ENCODE results near the gene C16orf78. TPM values are rescaled to one million over a fixed set of nuclear protein-coding genes. Genes with fewer than 3 reads are reported as not detected.

Gene C16orf78
- total and polyA plus RNA-seq, 11 donors, result not detected

GRCh38 chr16:49436181-49436580, 62.6 kb downstream of the C16orf78 start:
- Histone ChIP-seq H3K36me3 (no peaks in the 10 kb centered on the region), H3K27ac (no peak overlapping the region), H3K9me3 (no peaks in the 10 kb centered on the region), H3K4me3 (no peak overlapping the region), H3K4me1 (peaks cover 0 to 16% (median 6%) of the 10 kb centered on the region in 12 donors), H3K27me3 (peaks cover 0 to 5% (median 0%) of the 10 kb centered on the region in 9 donors)
- no peak for DNase-seq
- no peak for ATAC-seq
- TF ChIP-seq CTCF (IDR thresholded peaks at IDR 0.05), result no peak
- TF ChIP-seq POLR2A (IDR thresholded peaks at IDR 0.05), result no peak
- WGBS, 4 donors, result 80 to 89% (median 85%) methylated on average over 7 of the region's 7 CpGs
- intact Hi-C loops (cut with DNase I), result loop anchor here in 1 of 10 donors (5.0 kb wide), 1 partner anchor 421 kb away; the partner anchor contains the start of gene ZNF423

- Histone ChIP-seq H3K27ac (no peak overlapping the region), H3K27me3 (peaks cover 0 to 5% (median 0%) of the 10 kb centered on the region in 9 donors), H3K9me3 (no peaks in the 10 kb centered on the region), H3K36me3 (no peaks in the 10 kb centered on the region), H3K4me3 (no peak overlapping the region), H3K4me1 (peaks cover 0 to 21% (median 13%) of the 10 kb centered on the region in 12 donors)
- ATAC-seq (no peak), DNase-seq (no peak)
- no peak for TF ChIP-seq CTCF (IDR thresholded peaks at IDR 0.05)
- 78 to 85% (median 81%) methylated on average over 5 of the region's 5 CpGs for WGBS, 4 donors
- intact Hi-C loops (cut with DNase I), result loop anchor here in 1 of 10 donors (5.0 kb wide), 1 partner anchor 420 kb away; the partner anchor contains the start of gene ZNF423
These were observed 63.7 kb downstream of the C16orf78 start for GRCh38 chr16:49437344-49437743.

- 63 to 70% (median 68%) methylated on average over 7 of the region's 7 CpGs for WGBS, 4 donors
- Histone ChIP-seq H3K27me3 (peaks cover 0 to 11% (median 0%) of the 10 kb centered on the region in 9 donors), H3K9me3 (no peaks in the 10 kb centered on the region), H3K27ac (peak overlapping the region in 3 of 12 donors; percentile 22 to 34 (median 30)), H3K4me3 (no peak overlapping the region), H3K4me1 (peaks cover 0 to 21% (median 16%) of the 10 kb centered on the region in 12 donors), H3K36me3 (no peaks in the 10 kb centered on the region)
- no peak for ATAC-seq
- no peak for TF ChIP-seq CTCF (IDR thresholded peaks at IDR 0.05)
- no peak for TF ChIP-seq POLR2A (IDR thresholded peaks at IDR 0.05)
- intact Hi-C loops (cut with DNase I), result loop anchor here in 1 of 10 donors (5.0 kb wide), 1 partner anchor 418 kb away; the partner anchor contains the start of gene ZNF423
- DNase-seq, result no peak
These were observed 65.4 kb downstream of the C16orf78 start for GRCh38 chr16:49439050-49439449.

GRCh38 chr16:49439676-49440075, 66.1 kb downstream of the C16orf78 start:
- H3K9me3 ChIP-seq, result no peaks in the 10 kb centered on the region
- TF ChIP-seq POLR2A (IDR thresholded peaks at IDR 0.05) (no peak), CTCF (IDR thresholded peaks at IDR 0.05) (no peak)
- H3K4me3 ChIP-seq, result no peak overlapping the region
- WGBS, 4 donors, result 90 to 98% (median 97%) methylated on average over 3 to 4 of the region's 4 CpGs
- no peak for DNase-seq
- peaks cover 0 to 21% (median 16%) of the 10 kb centered on the region in 12 donors for H3K4me1 ChIP-seq
- peaks cover 0 to 8% (median 0%) of the 10 kb centered on the region in 9 donors for H3K27me3 ChIP-seq
- H3K36me3 ChIP-seq, result no peaks in the 10 kb centered on the region
- intact Hi-C loops (cut with DNase I), result loop anchor here in 2 of 10 donors (5.0 kb wide), 2 partner anchors 53 to 418 kb away; partner anchors contain the start of gene ZNF423 (in 1 of the 2)
- peak overlapping the region in 3 of 12 donors; percentile 22 to 32 (median 30) for H3K27ac ChIP-seq
- ATAC-seq, result no peak

Data from heart left ventricle (tissue), 16 donors.